Keratinocyte (primary cell): ENCODE measurements around the gene TRDN. TPM values are rescaled to one million over a fixed set of nuclear protein-coding genes. Genes with fewer than 3 reads are reported as not detected.

Source experiments
- DNase-seq: peaks from one replicate; pipeline ENCODE4 v3.0.0-alpha.2; 2011; ENCODE audit warnings: low read depth, missing footprints, low spot score
- FAIRE-seq: peaks from 2 replicates; lab custom pipeline; 2011; peaks lifted over from hg19 to GRCh38; lab: Jason Lieb, UNC
- H2AFZ ChIP-seq: 2 replicates; pipeline ENCODE4 v1.6.0; 2012; ENCODE audit warnings: low read length, control low read depth, inconsistent platforms; ENCODE audit not compliant: control insufficient read depth
- H3K27ac ChIP-seq: 2 replicates; pipeline ENCODE4 v1.5.1; 2011; ENCODE audit warnings: low read length; ENCODE audit not compliant: control insufficient read depth, insufficient read depth
- H3K27me3 ChIP-seq: 3 replicates; pipeline ENCODE4 v1.6.0; 2011; ENCODE audit warnings: low read length; ENCODE audit not compliant: control insufficient read depth, insufficient read depth; ENCODE audit errors: extremely low read depth
- H3K36me3 ChIP-seq, 2 experiments: 2 replicates in 1 of 2; 3 replicates in 1 of 2; pipeline ENCODE4 v1.5.1; 2011; ENCODE audit warnings: low read length in 2 of 2, mild to moderate bottlenecking in 1 of 2; ENCODE audit not compliant: control insufficient read depth in 2 of 2, insufficient read depth in 2 of 2; ENCODE audit errors: extremely low read depth in 1 of 2
- H3K4me1 ChIP-seq: 3 replicates; pipeline ENCODE4 v1.5.1; 2011; ENCODE audit warnings: low read length; ENCODE audit not compliant: control insufficient read depth, insufficient read depth; ENCODE audit errors: extremely low read depth
- H3K4me2 ChIP-seq: 3 replicates; pipeline ENCODE4 v1.6.0; 2011; ENCODE audit warnings: low read depth, low read length; ENCODE audit not compliant: control insufficient read depth, insufficient read depth; ENCODE audit errors: extremely low read depth
- H3K4me3 ChIP-seq, 3 experiments: fragments of 200-600 bp in 1 of 3; sonication (generic) in 1 of 3; 2 replicates in 2 of 3; 3 replicates in 1 of 3; pipeline ENCODE4 v1.5.1; 2011 to 2016; ENCODE audit warnings: low read length in 3 of 3, mild to moderate bottlenecking in 3 of 3, control low read depth in 2 of 3, inconsistent platforms in 1 of 3, low read depth in 1 of 3, mixed read lengths in 1 of 3, mixed run types in 1 of 3, moderate library complexity in 1 of 3; ENCODE audit not compliant: control insufficient read depth in 2 of 3, insufficient read depth in 2 of 3; ENCODE audit errors: extremely low read depth in 1 of 3
- H3K79me2 ChIP-seq: 2 replicates; pipeline ENCODE4 v1.6.0; 2012; ENCODE audit warnings: low read length; ENCODE audit not compliant: control insufficient read depth, insufficient read depth
- H3K9ac ChIP-seq: 3 replicates; pipeline ENCODE4 v1.6.0; 2011; ENCODE audit warnings: low read length; ENCODE audit not compliant: control insufficient read depth, insufficient read depth; ENCODE audit errors: extremely low read depth
- H3K9me1 ChIP-seq: 3 replicates; pipeline ENCODE4 v1.6.0; 2011; ENCODE audit warnings: low read length; ENCODE audit not compliant: control insufficient read depth, insufficient read depth; ENCODE audit errors: extremely low read depth
- H3K9me3 ChIP-seq: 2 replicates; pipeline ENCODE4 v1.5.1; 2012; ENCODE audit warnings: low read depth, low read length; ENCODE audit not compliant: control insufficient read depth
- H4K20me1 ChIP-seq: 3 replicates; pipeline ENCODE4 v1.6.0; 2011; ENCODE audit warnings: low read length; ENCODE audit not compliant: control insufficient read depth, insufficient read depth; ENCODE audit errors: extremely low read depth
- CTCF ChIP-seq, 3 experiments: IDR thresholded peaks in 1 of 3; conservative IDR thresholded peaks in 1 of 3; optimal IDR thresholded peaks in 1 of 3; 2 replicates in 2 of 3; 3 replicates in 1 of 3; pipeline versions ENCODE3 to v1.5.1; 2011; ENCODE audit warnings: low read length in 3 of 3, mild to moderate bottlenecking in 3 of 3, moderate library complexity in 2 of 3, control low read depth in 1 of 3, inconsistent platforms in 1 of 3; ENCODE audit not compliant: insufficient read depth in 2 of 3; ENCODE audit errors: extremely low read depth in 1 of 3
- EZH2 ChIP-seq: IDR thresholded peaks from one replicate; pipeline ENCODE4 v1.6.1; 2012; ENCODE audit warnings: inconsistent platforms, mild to moderate bottlenecking, low read length, moderate library complexity
- dilution Hi-C: fragments of 300-500 bp; cut with MboI; formaldehyde crosslinking; loops from one replicate; pipeline ENCODE4 v1.7.0; 2020; ENCODE audit warnings: low sequenced_read_pairs; ENCODE audit not compliant: extremely low pct_ligation_motif_present
- polyA plus RNA-seq, 5 experiments: library from polyadenylated mRNA; depleted of rRNA in 3 of 5; stranded (reverse) in 3 of 5; stranded (forward) in 1 of 5; unstranded in 1 of 5; fragments of >200 nt; gene quantifications; 1 replicate in 1 of 5; 2 replicates in 3 of 5; 3 replicates in 1 of 5; pipeline versions ENCODE4 v1.2.1 to v1.2.3, GENCODE V29; 2011 to 2012; ENCODE audit warnings: missing spikeins in 2 of 5, low read depth in 1 of 5, low replicate concordance in 1 of 5

Gene TRDN
- polyA plus RNA-seq, 1 donor (not counting 4 experiments of a cell fraction or from before 2014, with no cell fraction given) = not detected

DNA sequence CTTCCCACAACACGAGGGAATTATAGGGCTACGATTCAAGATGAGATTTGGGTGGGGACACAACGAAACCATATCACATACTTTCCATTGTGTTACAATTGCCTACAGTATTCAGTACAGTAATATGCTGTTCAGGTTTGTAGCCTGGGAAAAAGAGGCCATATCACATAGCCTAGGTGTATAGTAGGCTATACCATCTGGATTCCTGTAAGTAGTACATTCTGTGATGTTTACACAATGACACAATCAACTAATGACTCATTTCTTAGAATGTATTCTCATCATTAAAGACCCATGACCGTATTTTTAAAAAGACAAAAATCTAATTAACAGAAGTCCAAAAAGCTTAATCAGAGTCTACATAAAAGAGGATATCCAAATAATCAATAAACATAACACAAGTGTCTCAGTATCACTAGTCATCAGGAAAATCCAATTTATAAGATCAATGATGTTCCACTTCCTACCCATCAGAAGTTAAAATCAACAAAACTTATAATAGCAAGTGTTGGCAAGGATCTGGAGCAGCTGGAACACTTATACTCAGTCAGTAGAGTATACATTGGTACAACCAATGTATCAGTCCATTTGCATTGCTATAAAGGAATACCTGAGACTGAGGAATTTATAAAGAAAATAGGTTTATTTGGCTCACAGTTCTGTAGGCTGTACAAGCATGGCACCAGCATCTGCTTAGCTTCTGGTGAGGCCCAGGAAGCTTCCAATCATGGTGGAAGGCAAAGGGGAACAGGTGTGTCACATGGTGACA, 424.8 kb downstream of the TRDN start:
- no peak overlapping the region for H3K27ac ChIP-seq
- H3K4me3 ChIP-seq = no peak overlapping the region
- H3K4me1 ChIP-seq = no peaks in the 10 kb centered on the region
- FAIRE-seq (no peak), DNase-seq (no peak)
- TF ChIP-seq EZH2 (no peak), CTCF (optimal IDR thresholded peaks at IDR 0.05 in 1 of 3, IDR thresholded peaks at IDR 0.05 in 1 of 3, conservative IDR thresholded peaks at IDR 0.05 in 1 of 3; ENCODE audit: extremely low read depth in 1 of 3, insufficient read depth in 2 of 3, low read length in 3 of 3) (no peak)
- dilution Hi-C loops = no loop called here
- H3K4me2 ChIP-seq = no peak overlapping the region
- no peaks in the 10 kb centered on the region for H3K36me3 ChIP-seq
- H3K9ac ChIP-seq = no peak overlapping the region
- no peaks in the 10 kb centered on the region for H4K20me1 ChIP-seq
- H3K79me2 ChIP-seq = no peaks in the 10 kb centered on the region
- no peaks in the 10 kb centered on the region for H3K9me3 ChIP-seq
- H3K9me1 ChIP-seq = no peaks in the 10 kb centered on the region
- no peak overlapping the region for H2AFZ ChIP-seq
- no peaks in the 10 kb centered on the region for H3K27me3 ChIP-seq

DNA sequence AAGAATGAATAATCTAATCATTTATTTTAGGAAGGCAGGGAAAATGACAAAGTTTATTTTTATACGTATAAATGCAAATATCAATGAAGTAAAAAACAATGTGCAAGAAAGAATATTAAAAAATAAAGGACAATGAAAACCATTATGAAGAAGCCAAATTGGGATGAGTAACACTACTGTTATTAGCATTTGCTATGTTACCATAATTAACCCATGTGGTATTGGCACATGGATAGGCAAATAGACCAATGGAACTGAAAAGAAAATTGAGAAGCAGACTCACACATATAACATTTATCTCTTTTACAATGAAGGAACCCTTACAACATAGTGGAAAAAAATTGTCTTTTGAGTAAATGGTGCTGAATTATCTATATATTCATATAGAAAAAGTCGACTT, 426.1 kb downstream of the TRDN start:
- DNase-seq = no peak
- H3K4me2 ChIP-seq = no peak overlapping the region
- no peak overlapping the region for H3K4me3 ChIP-seq
- no peak overlapping the region for H3K9ac ChIP-seq
- H2AFZ ChIP-seq = no peak overlapping the region
- no peaks in the 10 kb centered on the region for H3K9me1 ChIP-seq
- dilution Hi-C loops = no loop called here
- H3K9me3 ChIP-seq = no peaks in the 10 kb centered on the region
- H3K79me2 ChIP-seq = no peaks in the 10 kb centered on the region
- TF ChIP-seq EZH2 (no peak), CTCF (optimal IDR thresholded peaks at IDR 0.05 in 1 of 3, IDR thresholded peaks at IDR 0.05 in 1 of 3, conservative IDR thresholded peaks at IDR 0.05 in 1 of 3; ENCODE audit: extremely low read depth in 1 of 3, insufficient read depth in 2 of 3, low read length in 3 of 3) (no peak)
- H3K27me3 ChIP-seq = no peaks in the 10 kb centered on the region
- FAIRE-seq = no peak
- no peaks in the 10 kb centered on the region for H3K4me1 ChIP-seq
- no peaks in the 10 kb centered on the region for H4K20me1 ChIP-seq
- H3K27ac ChIP-seq = no peak overlapping the region
- H3K36me3 ChIP-seq = no peaks in the 10 kb centered on the region
